ENCODE measurements around the gene NDUFS4. TPM values are rescaled to one million over a fixed set of nuclear protein-coding genes. Genes with fewer than 3 reads are reported as not detected.

The NDUFS4 gene
- total and polyA plus RNA-seq, 2 of the 4 experiments (the other 2 are of a cell fraction) = 34.2 to 70.1 TPM

DNA sequence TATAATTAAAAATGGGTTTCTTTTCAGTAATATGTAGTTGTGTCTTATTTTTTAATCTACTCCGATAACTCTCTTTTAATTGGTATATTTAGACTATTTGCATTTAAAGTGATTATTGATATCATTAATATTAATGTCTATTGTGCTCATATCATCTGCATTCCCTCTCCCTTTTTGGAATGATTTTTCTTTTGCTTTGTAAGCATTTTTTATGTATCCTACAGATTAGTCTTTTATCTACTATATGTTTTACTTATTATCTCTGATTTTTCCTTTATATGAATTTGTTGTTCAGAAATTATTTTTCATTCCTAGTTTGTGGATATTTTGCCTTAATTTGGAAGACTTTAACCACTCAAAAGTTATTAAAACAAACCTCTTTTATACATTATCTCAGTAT lies 34.0 kb downstream of the NDUFS4 start:
- H4K91ac ChIP-seq (ENCODE audit: insufficient read depth, low read depth, low read length) = no peak overlapping the region
- H3K4me1 ChIP-seq (ENCODE audit: control insufficient read depth, insufficient read depth, low read length) = no peaks in the 10 kb centered on the region
- no peak overlapping the region for H2AFZ ChIP-seq (replicated peaks; ENCODE audit: low read length, poor library complexity)
- H3K18ac ChIP-seq (ENCODE audit: low read depth, low read length) = no peak overlapping the region
- H3K4me3 ChIP-seq (ENCODE audit: insufficient read depth, low read depth, low read length) = no peak overlapping the region
- peaks cover 19 to 47% of the 10 kb centered on the region in 2 experiments; a peak in 3 of 4 replicates for H3K79me1 ChIP-seq (ENCODE audit: low read depth in 1 of 2, low read length in 2 of 2)
- no peak overlapping the region for H3K56ac ChIP-seq (ENCODE audit: extremely low read depth, insufficient read depth, low read length)
- no peaks in the 10 kb centered on the region for H3K27me3 ChIP-seq (ENCODE audit: control insufficient read depth, insufficient read depth, low read length)
- no peak overlapping the region for H2BK120ac ChIP-seq (ENCODE audit: low read depth, low read length)
- peaks cover 5% of the 10 kb centered on the region; the same call in 1 of the 2 replicates for H3K9me1 ChIP-seq (ENCODE audit: insufficient read depth, low read length)
- no peak overlapping the region for H2AK5ac ChIP-seq (ENCODE audit: low read depth, low read length)
- no peaks in the 10 kb centered on the region for H3K9me3 ChIP-seq (ENCODE audit: control insufficient read depth, insufficient read depth, low read length)
- dilution Hi-C loops (cut with HindIII; ENCODE audit: low sequenced_read_pairs, unreplicated experiment) (no loop called here), in situ Hi-C loops (cut with MboI; ENCODE audit: low sequenced_read_pairs) (no loop called here), intact Hi-C loops (cut with micrococcal nuclease) (loop anchor here (5.0 kb wide), 1 partner anchor 47 kb away; no protein-coding TSS in a partner anchor)
- no peak overlapping the region for H3K4me2 ChIP-seq (ENCODE audit: low read depth, low read length)
- H4K8ac ChIP-seq (ENCODE audit: low read depth in 2 of 2, low read length in 2 of 2) = no peak overlapping the region
- no peak overlapping the region for H2BK20ac ChIP-seq (ENCODE audit: low read depth, low read length)
- H3K23ac ChIP-seq (ENCODE audit: low read depth, low read length) = no peak overlapping the region
- CTCF ChIA-PET = no interaction called here
- no peak overlapping the region for H2BK15ac ChIP-seq (ENCODE audit: low read depth, low read length)
- H4K5ac ChIP-seq (ENCODE audit: low read depth, low read length) = no peak overlapping the region
- H3K14ac ChIP-seq (replicated peaks; ENCODE audit: low read depth, low read length) = no peak overlapping the region
- no peak overlapping the region for H2BK5ac ChIP-seq (ENCODE audit: low read depth, low read length, poor library complexity, severe bottlenecking)
- no peak overlapping the region for H3K4ac ChIP-seq (ENCODE audit: low read depth, low read length)
- no peak overlapping the region for H3K27ac ChIP-seq (ENCODE audit: insufficient read depth, low read length)
- no peak overlapping the region for H3K9ac ChIP-seq (ENCODE audit: low read depth, low read length)
- no CpG with 5 or more reads among the region's 1 CpG for WGBS, 2 experiments (ENCODE audit: extremely low coverage in 2 of 2, insufficient read length in 1 of 2)
- ATAC-seq (ENCODE audit: low read depth) (no peak), DNase-seq (no peak)
- TF ChIP-seq MAFK (IDR thresholded peaks at IDR 0.05; ENCODE audit: low read depth, low read length) (peak; percentile 61), MAZ (IDR thresholded peaks at IDR 0.05; ENCODE audit: borderline replicate concordance, low read depth, low read length) (no peak)
- peaks cover 35% of the 10 kb centered on the region for H4K20me1 ChIP-seq (ENCODE audit: insufficient read depth, low read length)
- no peak overlapping the region for H2AK9ac ChIP-seq (replicated peaks; ENCODE audit: low read depth, low read length, poor library complexity)
- POLR2A ChIA-PET (ENCODE audit: unreplicated experiment) = no interaction called here
- no TSS peak for BruUV-seq (replicated peaks)
- no peaks in the 10 kb centered on the region for H3K36me3 ChIP-seq (ENCODE audit: control insufficient read depth, insufficient read depth, low read length)
